ENCODE results near the gene DDX47. TPM values are rescaled to one million over a fixed set of nuclear protein-coding genes. Genes with fewer than 3 reads are reported as not detected.
A peak's percentile ranks its signal among the peaks of the same experiment; 100 is the strongest.

The DDX47 gene
- total and polyA plus RNA-seq, 10 of the 15 experiments (the other 5 are each of a cell fraction or from before 2014, with no cell fraction given): 84.8 to 266 (median 120) TPM

DNA sequence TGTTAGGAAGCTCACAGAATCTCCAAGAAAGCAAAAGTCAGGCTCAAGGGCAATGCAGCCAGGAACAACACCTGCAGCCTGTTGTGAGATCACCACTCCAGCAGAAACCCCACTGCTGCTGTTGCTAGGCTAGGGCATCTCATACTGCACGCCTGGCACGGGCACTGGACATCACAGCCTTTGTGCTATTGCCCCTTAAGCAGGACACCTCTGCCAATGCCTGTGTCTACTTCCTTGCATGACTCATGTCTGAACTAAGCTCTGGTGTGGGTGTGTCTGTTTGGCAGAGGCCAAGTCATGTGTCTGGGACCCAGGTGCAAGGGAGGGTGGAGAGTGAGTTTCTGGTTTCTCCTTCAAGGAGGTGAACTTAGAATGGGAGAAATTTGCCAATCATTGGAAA lies 10.0 kb upstream of the DDX47 start (continued):
- TF ChIP-seq RB1 (IDR thresholded peaks at IDR 0.05; ENCODE audit: borderline replicate concordance): no peak
- TF ChIP-seq FOXK2 (IDR thresholded peaks at IDR 0.05): no peak
- TF ChIP-seq ZBED1 (IDR thresholded peaks at IDR 0.05; ENCODE audit: borderline replicate concordance): no peak
- no peak for TF ChIP-seq SREBF2 (IDR thresholded peaks at IDR 0.05; ENCODE audit: low read length)
- TF ChIP-seq ZBTB33 (IDR thresholded peaks at IDR 0.05): no peak
- TF ChIP-seq IRF5 (IDR thresholded peaks at IDR 0.05; ENCODE audit: borderline replicate concordance): no peak
- TF ChIP-seq SPI1 (IDR thresholded peaks at IDR 0.05; ENCODE audit: borderline replicate concordance, insufficient read depth, low read depth, low read length): peak; percentile 60; the same call in 1 of the 2 replicates
- no peak for TF ChIP-seq SUZ12 (IDR thresholded peaks at IDR 0.05; ENCODE audit: unreplicated experiment)
- TF ChIP-seq, protein P1, sequence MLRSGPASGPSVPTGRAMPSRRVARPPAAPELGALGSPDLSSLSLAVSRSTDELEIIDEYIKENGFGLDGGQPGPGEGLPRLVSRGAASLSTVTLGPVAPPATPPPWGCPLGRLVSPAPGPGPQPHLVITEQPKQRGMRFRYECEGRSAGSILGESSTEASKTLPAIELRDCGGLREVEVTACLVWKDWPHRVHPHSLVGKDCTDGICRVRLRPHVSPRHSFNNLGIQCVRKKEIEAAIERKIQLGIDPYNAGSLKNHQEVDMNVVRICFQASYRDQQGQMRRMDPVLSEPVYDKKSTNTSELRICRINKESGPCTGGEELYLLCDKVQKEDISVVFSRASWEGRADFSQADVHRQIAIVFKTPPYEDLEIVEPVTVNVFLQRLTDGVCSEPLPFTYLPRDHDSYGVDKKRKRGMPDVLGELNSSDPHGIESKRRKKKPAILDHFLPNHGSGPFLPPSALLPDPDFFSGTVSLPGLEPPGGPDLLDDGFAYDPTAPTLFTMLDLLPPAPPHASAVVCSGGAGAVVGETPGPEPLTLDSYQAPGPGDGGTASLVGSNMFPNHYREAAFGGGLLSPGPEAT (IDR thresholded peaks at IDR 0.05; ENCODE audit: low read depth): no peak
- peak; percentile 45 to 78; a peak in 3 of 4 replicates for TF ChIP-seq BHLHE40 (IDR thresholded peaks at IDR 0.05; ENCODE audit: borderline replicate concordance in 1 of 2, low read depth in 2 of 2, low read length in 1 of 2)
- no peak for TF ChIP-seq KDM1A (IDR thresholded peaks at IDR 0.05; ENCODE audit: borderline replicate concordance)
- TF ChIP-seq PAX5 (IDR thresholded peaks at IDR 0.05; ENCODE audit: borderline replicate concordance, low read depth, low read length): no peak
- 0 out of 2 replicates have a peak, but pooled peaks have one; percentile 29 for TF ChIP-seq POLR2A (IDR thresholded peaks at IDR 0.05; ENCODE audit: low read depth, low read length)
- TF ChIP-seq, protein P2, sequence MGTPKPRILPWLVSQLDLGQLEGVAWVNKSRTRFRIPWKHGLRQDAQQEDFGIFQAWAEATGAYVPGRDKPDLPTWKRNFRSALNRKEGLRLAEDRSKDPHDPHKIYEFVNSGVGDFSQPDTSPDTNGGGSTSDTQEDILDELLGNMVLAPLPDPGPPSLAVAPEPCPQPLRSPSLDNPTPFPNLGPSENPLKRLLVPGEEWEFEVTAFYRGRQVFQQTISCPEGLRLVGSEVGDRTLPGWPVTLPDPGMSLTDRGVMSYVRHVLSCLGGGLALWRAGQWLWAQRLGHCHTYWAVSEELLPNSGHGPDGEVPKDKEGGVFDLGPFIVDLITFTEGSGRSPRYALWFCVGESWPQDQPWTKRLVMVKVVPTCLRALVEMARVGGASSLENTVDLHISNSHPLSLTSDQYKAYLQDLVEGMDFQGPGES (IDR thresholded peaks at IDR 0.05): no peak
- no peak for TF ChIP-seq POU2F2 (IDR thresholded peaks at IDR 0.05; ENCODE audit: borderline replicate concordance, low read depth, low read length)
- TF ChIP-seq PRDM15 (CRISPR knock-in tag; IDR thresholded peaks at IDR 0.05): no peak
- TF ChIP-seq SMC3 (IDR thresholded peaks at IDR 0.05; ENCODE audit: borderline replicate concordance, low read length): no peak
- 0 out of 2 replicates have a peak, but pooled peaks have one; percentile 49 for TF ChIP-seq MTA2 (IDR thresholded peaks at IDR 0.05; ENCODE audit: low read depth)
- no peak for TF ChIP-seq ZZZ3 (IDR thresholded peaks at IDR 0.05; ENCODE audit: control insufficient read depth, insufficient read length, low read depth)
- TF ChIP-seq, protein P3, sequence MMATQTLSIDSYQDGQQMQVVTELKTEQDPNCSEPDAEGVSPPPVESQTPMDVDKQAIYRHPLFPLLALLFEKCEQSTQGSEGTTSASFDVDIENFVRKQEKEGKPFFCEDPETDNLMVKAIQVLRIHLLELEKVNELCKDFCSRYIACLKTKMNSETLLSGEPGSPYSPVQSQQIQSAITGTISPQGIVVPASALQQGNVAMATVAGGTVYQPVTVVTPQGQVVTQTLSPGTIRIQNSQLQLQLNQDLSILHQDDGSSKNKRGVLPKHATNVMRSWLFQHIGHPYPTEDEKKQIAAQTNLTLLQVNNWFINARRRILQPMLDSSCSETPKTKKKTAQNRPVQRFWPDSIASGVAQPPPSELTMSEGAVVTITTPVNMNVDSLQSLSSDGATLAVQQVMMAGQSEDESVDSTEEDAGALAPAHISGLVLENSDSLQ (IDR thresholded peaks at IDR 0.05): no peak
- peak in 1 of 2 experiments; percentile 72; a peak in 3 of 4 replicates for TF ChIP-seq IKZF2 (IDR thresholded peaks at IDR 0.05)

Data from GM12878 (cell line).